ENCODE measurements around the gene DIAPH3. TPM values are rescaled to one million over a fixed set of nuclear protein-coding genes. Genes with fewer than 3 reads are reported as not detected.

DIAPH3 gene
- total and polyA plus RNA-seq, 2 of the 8 experiments (the other 6 are each of a cell fraction or from before 2014, with no cell fraction given): 8.0 to 30.8 TPM

DNA sequence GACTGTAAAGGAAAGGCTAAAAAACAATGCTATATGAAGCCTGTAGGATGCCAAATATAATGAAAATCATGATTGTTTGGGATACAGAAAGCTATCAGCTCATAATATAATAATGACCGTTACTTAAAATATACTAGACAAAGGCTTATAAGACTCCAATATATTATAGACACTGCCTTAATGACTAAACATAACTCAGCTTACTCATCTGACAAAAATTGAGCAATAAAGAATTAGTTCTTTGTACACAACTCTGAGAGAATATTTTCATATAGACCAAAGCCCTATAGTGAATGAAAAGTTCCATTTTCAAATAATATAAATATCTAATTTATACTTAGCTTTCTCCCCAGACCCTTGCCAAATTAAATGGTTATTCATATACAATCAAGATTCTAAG, 283.3 kb downstream of the DIAPH3 start:
- no peaks in the 10 kb centered on the region for H3K27me3 ChIP-seq (replicated peaks in 1 of 4; ENCODE audit: control insufficient read depth in 3 of 4, extremely low read depth in 1 of 4, insufficient read depth in 3 of 4, low read length in 3 of 4)
- H4K91ac ChIP-seq (replicated peaks; ENCODE audit: insufficient read length, low read length): no peak overlapping the region
- no peak overlapping the region for H3K9ac ChIP-seq (replicated peaks in 1 of 4; ENCODE audit: extremely low read depth in 1 of 4, low read depth in 3 of 4, low read length in 3 of 4)
- no peak overlapping the region for H3K4me3 ChIP-seq (ENCODE audit: extremely low read depth in 1 of 4, insufficient read depth in 2 of 4, low read depth in 3 of 4, low read length in 4 of 4)
- H3K23ac ChIP-seq (ENCODE audit: insufficient read length): no peak overlapping the region
- no peaks in the 10 kb centered on the region for H3K9me3 ChIP-seq (ENCODE audit: insufficient read depth in 2 of 2, low read depth in 1 of 2, low read length in 1 of 2)
- H4K20me1 ChIP-seq (replicated peaks in 1 of 2; ENCODE audit: control insufficient read depth in 1 of 2, insufficient read depth in 2 of 2, low read length in 2 of 2): peaks cover 0 to 1% of the 10 kb centered on the region in 2 experiments
- FAIRE-seq: no peak
- no peak overlapping the region for H3K18ac ChIP-seq (ENCODE audit: extremely low read depth, low read length)
- no peak overlapping the region for H4K8ac ChIP-seq (ENCODE audit: extremely low read depth, insufficient read depth, low read length)
- H3K4me1 ChIP-seq (replicated peaks in 1 of 4; ENCODE audit: control insufficient read depth in 3 of 4, insufficient read depth in 4 of 4, low read length in 3 of 4): no peaks in the 10 kb centered on the region
- no peak overlapping the region for H3K14ac ChIP-seq (ENCODE audit: insufficient read length)
- H3K36me3 ChIP-seq (ENCODE audit: control insufficient read depth in 2 of 4, insufficient read depth in 4 of 4, low read length in 3 of 4): no peaks in the 10 kb centered on the region; a peak in 1 of 8 replicates
- no peak overlapping the region for H4K5ac ChIP-seq (ENCODE audit: insufficient read length, low read depth, low read length)
- no peak overlapping the region for H3K56ac ChIP-seq (replicated peaks; ENCODE audit: insufficient read length, low read depth, low read length)
- ChIA-PET CTCF (ENCODE audit: partially characterized antibody) (no interaction called here), POLR2A (ENCODE audit: partially characterized antibody) (no interaction called here)
- no peak overlapping the region for H3K27ac ChIP-seq (ENCODE audit: low read depth, low read length)
- H3K4ac ChIP-seq (replicated peaks; ENCODE audit: insufficient read length, low read depth, low read length): no peak overlapping the region
- no peak overlapping the region for H2AK5ac ChIP-seq (ENCODE audit: low read depth, low read length)
- H3K23me2 ChIP-seq (ENCODE audit: low read depth, low read length): no peaks in the 10 kb centered on the region
- no peaks in the 10 kb centered on the region for H3K79me1 ChIP-seq (ENCODE audit: low read depth, low read length)
- H3K4me2 ChIP-seq (ENCODE audit: insufficient read depth in 1 of 2, low read depth in 2 of 2, low read length in 2 of 2): no peak overlapping the region
- no peaks in the 10 kb centered on the region for H3K79me2 ChIP-seq (ENCODE audit: control insufficient read depth in 1 of 2, insufficient read depth in 2 of 2, low read length in 2 of 2)
- H2AFZ ChIP-seq (ENCODE audit: low read length): no peak overlapping the region
- H2BK20ac ChIP-seq (ENCODE audit: low read length): no peak overlapping the region
- H2BK5ac ChIP-seq (ENCODE audit: low read depth, low read length): no peak overlapping the region
- no peak overlapping the region for H2BK120ac ChIP-seq (replicated peaks; ENCODE audit: low read depth, low read length)
- DNase-seq (ENCODE audit: low read depth in 1 of 2, low spot score in 2 of 2): no peak
- 90% methylated on average over 1 of the region's 1 CpG; no CpG with 5 or more reads in 1 of the 2 experiments for WGBS, 2 experiments (ENCODE audit: extremely low coverage in 1 of 2, insufficient coverage in 1 of 2, insufficient read length in 1 of 2, insufficient replicate concordance in 2 of 2, low coverage in 1 of 2, low lambda C conversion rate in 2 of 2, missing lambda C conversion rate in 1 of 2)
- no peak overlapping the region for H2BK15ac ChIP-seq (ENCODE audit: low read length)
- no peak overlapping the region for H2BK12ac ChIP-seq (ENCODE audit: low read depth, low read length)
- TF ChIP-seq GABPA (IDR thresholded peaks at IDR 0.05; ENCODE audit: borderline replicate concordance, insufficient read depth, low read length) (no peak), FOSL1 (IDR thresholded peaks at IDR 0.05; ENCODE audit: insufficient read depth, low read depth, low read length) (no peak), SIN3A (conservative IDR thresholded peaks at IDR 0.05 in 1 of 2, IDR thresholded peaks at IDR 0.05 in 1 of 2; ENCODE audit: low read depth in 1 of 2, low read length in 2 of 2) (no peak), CBX8 (IDR thresholded peaks at IDR 0.05; ENCODE audit: borderline replicate concordance, low read depth, low read length) (no peak), SAP30 (IDR thresholded peaks at IDR 0.05; ENCODE audit: insufficient read depth, insufficient replicate concordance, low read length) (no peak), RFX5 (IDR thresholded peaks at IDR 0.05; ENCODE audit: borderline replicate concordance, low read depth, low read length) (no peak), NANOG (IDR thresholded peaks at IDR 0.05; ENCODE audit: insufficient read depth, low read depth, low read length, poor library complexity, severe bottlenecking) (no peak)

Data from H1 (cell line).